ENCODE measurements around the gene PCBD1.

GRCh38 chr10:70896551-70896950 is 8.2 kb upstream of the PCBD1 start:
- TF ChIP-seq, protein P1, sequence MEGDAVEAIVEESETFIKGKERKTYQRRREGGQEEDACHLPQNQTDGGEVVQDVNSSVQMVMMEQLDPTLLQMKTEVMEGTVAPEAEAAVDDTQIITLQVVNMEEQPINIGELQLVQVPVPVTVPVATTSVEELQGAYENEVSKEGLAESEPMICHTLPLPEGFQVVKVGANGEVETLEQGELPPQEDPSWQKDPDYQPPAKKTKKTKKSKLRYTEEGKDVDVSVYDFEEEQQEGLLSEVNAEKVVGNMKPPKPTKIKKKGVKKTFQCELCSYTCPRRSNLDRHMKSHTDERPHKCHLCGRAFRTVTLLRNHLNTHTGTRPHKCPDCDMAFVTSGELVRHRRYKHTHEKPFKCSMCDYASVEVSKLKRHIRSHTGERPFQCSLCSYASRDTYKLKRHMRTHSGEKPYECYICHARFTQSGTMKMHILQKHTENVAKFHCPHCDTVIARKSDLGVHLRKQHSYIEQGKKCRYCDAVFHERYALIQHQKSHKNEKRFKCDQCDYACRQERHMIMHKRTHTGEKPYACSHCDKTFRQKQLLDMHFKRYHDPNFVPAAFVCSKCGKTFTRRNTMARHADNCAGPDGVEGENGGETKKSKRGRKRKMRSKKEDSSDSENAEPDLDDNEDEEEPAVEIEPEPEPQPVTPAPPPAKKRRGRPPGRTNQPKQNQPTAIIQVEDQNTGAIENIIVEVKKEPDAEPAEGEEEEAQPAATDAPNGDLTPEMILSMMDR (IDR thresholded peaks at IDR 0.05 in 4 of 5, conservative IDR thresholded peaks at IDR 0.05 in 1 of 5): no peak
- TF ChIP-seq POLR2A (IDR thresholded peaks at IDR 0.05): no peak

Data from gastrocnemius medialis (tissue), 4 donors.